Superior temporal gyrus (tissue), 1 donor: Measurements from ENCODE around the gene NCAPD3.
"Not testable (repeated sequence)": the region's sequence is repeated elsewhere in the genome, so short reads cannot be mapped to it uniquely, and the experiment has no call there.

Source experiments
- DNase-seq: peaks from one replicate; pipeline ENCODE4 v3.0.0-alpha.2; 2016; ENCODE audit errors: extremely low spot score

The NCAPD3 gene

GRCh38 chr11:134138376-134138775 lies 85.4 kb downstream of the NCAPD3 start:
- no peak for DNase-seq

GRCh38 chr11:134134167-134134566 lies 89.6 kb downstream of the NCAPD3 start:
- DNase-seq = no peak

GRCh38 chr11:134132808-134133207 lies 91.0 kb downstream of the NCAPD3 start:
- no peak for DNase-seq

- DNase-seq = no peak
Measured at GRCh38 chr11:134131628-134132244, 92.0 kb downstream of the NCAPD3 start.

GRCh38 chr11:134126217-134126822 lies 97.4 kb downstream of the NCAPD3 start:
- DNase-seq = peak; percentile 93

DNA sequence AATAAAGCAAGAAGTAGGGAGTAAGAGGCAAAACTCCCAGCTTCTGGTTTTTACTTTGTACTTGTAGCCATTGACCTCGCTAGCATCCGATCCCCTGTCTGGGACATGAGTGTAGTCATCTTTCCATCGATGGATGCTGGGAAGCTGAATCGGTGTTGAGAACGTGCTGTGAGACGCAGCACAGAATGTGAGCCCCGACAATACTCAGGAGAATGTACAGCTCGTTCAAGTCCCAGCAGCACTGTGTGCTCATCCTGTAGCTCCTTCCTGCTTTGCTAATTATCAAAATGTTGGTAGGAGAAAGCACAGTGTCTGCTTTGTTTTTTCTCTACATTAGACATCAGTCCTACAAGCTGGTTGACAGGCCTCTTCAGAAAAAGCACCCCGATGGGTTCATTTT lies 98.3 kb downstream of the NCAPD3 start:
- peak; percentile 84 for DNase-seq

GRCh38 chr11:134124660-134125451 lies 98.9 kb downstream of the NCAPD3 start:
- DNase-seq = peak; percentile 77

DNA sequence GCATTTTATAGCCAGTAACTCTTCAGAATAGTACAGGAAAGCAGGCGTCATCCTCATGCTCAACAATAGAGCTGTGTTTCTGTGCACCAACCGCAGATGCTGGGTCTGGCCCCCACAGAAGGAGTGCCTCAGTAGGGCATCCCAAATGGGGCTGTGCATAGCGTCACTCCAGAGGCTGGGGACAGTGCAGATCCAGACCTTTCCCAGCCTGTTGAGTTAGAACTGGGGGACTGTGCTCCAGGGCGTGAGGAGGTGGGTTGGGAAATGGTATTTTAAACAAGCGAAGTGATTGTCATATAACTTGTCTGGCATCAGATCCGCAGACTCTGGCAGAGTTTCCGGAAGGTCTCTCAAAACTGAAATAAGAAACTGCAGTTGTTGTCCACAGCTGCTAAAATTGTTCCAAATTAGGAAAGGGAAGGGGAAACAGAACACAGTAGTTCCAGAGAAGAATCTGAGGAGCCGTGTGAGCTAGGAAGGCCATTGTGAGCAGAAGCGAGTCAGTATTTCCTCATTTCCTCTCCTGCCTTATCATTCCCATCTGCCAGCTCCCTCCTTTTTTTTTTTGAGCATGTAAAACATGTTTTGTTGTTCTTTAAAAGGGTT lies 102.7 kb downstream of the NCAPD3 start:
- DNase-seq = peak; percentile 91

DNA sequence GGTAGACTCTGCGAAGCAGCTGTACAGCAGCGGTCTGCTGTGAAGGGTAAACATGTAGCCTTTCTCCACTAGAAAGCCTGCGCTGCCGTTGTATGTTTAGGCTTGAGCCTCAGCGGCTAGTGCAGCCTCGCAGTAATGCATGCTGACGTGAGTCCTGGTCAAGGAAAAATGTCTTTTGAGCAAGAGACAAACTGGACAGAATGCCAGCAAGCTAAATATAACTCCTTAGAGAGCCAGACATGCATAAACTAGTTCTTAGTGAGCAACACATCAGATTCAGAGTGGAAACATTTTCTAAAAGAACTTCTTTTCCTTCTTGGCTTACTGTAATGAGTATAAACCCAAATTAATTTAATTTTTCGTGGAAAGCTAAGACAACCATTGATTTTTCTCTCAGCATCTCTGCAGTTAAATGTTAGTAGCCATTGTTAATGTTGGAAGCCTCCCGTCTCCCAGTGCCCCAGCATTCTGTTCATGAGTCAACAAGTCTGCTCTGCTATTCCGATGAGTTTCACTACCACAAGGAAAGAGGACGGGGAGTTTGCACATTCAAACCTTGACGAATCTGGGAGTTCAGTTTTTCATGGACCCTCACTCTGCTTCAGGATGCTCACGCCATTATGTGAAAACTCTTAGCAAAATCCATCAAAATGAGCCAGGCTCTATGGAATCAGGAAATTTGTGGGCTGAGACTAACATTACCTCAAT lies 103.5 kb downstream of the NCAPD3 start:
- DNase-seq = peak; percentile 88

DNA sequence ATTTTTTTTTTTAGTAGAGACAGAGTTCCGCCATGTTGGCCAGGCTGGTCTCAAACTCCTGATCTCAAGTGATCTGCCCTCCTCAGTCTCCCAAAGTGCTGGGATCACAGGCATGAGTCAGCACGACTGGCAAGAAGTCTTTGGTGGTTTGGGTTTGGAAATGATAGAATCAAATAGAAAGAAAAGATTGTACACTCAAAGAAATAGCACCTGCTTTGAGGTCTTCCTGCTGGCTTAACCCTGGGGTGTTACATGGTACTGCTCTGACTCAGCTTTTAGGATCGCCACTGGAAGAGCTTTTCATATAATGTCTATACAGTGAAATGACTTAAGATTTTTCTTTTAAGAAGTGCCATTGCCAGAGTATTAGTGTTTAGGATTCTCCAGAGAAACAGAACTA lies 104.7 kb downstream of the NCAPD3 start:
- DNase-seq = peak; percentile 30

- no peak for DNase-seq
Measured at GRCh38 chr11:134118006-134118405, 105.8 kb downstream of the NCAPD3 start.

- no peak for DNase-seq
Measured at GRCh38 chr11:134116210-134116609, 107.6 kb downstream of the NCAPD3 start.

GRCh38 chr11:134113787-134114186 lies 110.0 kb downstream of the NCAPD3 start:
- not testable (repeated sequence) for DNase-seq

- DNase-seq = no peak
Measured at GRCh38 chr11:134110252-134110815, 113.4 kb downstream of the NCAPD3 start.
